ENCODE data around the gene FERMT2.

GRCh38 chr14:52998376-52999015, 47.6 kb upstream of the FERMT2 start:
- TF ChIP-seq CTCF (IDR thresholded peaks at IDR 0.05) (no peak), POLR2A (IDR thresholded peaks at IDR 0.05) (no peak)
